Tibial nerve (tissue), 4 donors: Measurements from ENCODE around the gene FEM1C. TPM values are rescaled to one million over a fixed set of nuclear protein-coding genes. Genes with fewer than 3 reads are reported as not detected.

ENCODE experiments used
- DNase-seq, 2 donors: peaks; one replicate each; pipeline ENCODE4 v3.0.0-alpha.2; 2019; ENCODE audit warnings: low spot score in 2 of 2
- H3K27ac ChIP-seq, 4 donors: fragments of 200-600 bp; sonication (generic) in 3 of 4; one replicate each; pipeline ENCODE4 v1.5.1; 2017 to 2019; ENCODE audit warnings: mild to moderate bottlenecking in 1 of 4
- H3K27me3 ChIP-seq, 2 donors: fragments of 200-600 bp; sonication (generic) in 1 of 2; one replicate each; pipeline versions ENCODE4 v1.5.1 to v1.6.0; 2017 to 2019
- H3K36me3 ChIP-seq, 3 donors: fragments of 200-600 bp; sonication (generic); one replicate each; pipeline ENCODE4 v1.5.1; 2018 to 2019
- H3K4me1 ChIP-seq, 4 donors: fragments of 200-600 bp; sonication (generic) in 3 of 4; one replicate each; pipeline ENCODE4 v1.5.1; 2017 to 2019
- H3K4me3 ChIP-seq, 4 donors: fragments of 200-600 bp; sonication (generic) in 3 of 4; one replicate each; pipeline ENCODE4 v1.5.1; 2017 to 2019; ENCODE audit warnings: mild to moderate bottlenecking in 1 of 4, moderate library complexity in 1 of 4
- H3K9me3 ChIP-seq, 4 donors: fragments of 200-600 bp; sonication (generic) in 3 of 4; one replicate each; pipeline ENCODE4 v1.5.1; 2017 to 2019
- EP300 ChIP-seq, 2 donors: sonication (generic); formaldehyde crosslinking; IDR thresholded peaks; one replicate each; pipeline ENCODE4 v1.6.1; 2017; ENCODE audit warnings: antibody characterized with exemption in 2 of 2, mild to moderate bottlenecking in 1 of 2
- POLR2A ChIP-seq, 2 donors: fragments of 450-650 bp; IDR thresholded peaks; one replicate each; pipeline ENCODE4 v1.6.1; 2017; ENCODE audit warnings: antibody characterized with exemption in 2 of 2, mild to moderate bottlenecking in 2 of 2, moderate library complexity in 2 of 2
- WGBS, 2 donors: methylation state at CpG; one replicate each; pipeline ENCODE4 v1.1.5; 2018; 5-methylcytosine and 5-hydroxymethylcytosine counted together
- total RNA-seq, 4 donors: library from RNA; depleted of rRNA; stranded (reverse); fragments of >200 nt; gene quantifications; one replicate each; pipeline ENCODE4 v1.1.0, GENCODE V29; 2016
- TF ChIP-seq, protein P1 (sequence below), 5 experiments: fragments of 200-600 bp in 3 of 5; fragments of 450-650 bp in 2 of 5; sonication (generic) in 3 of 5; IDR thresholded peaks; one replicate each; pipeline ENCODE4 v1.5.1; 2016 to 2019; ENCODE audit warnings: antibody characterized with exemption in 5 of 5, mild to moderate bottlenecking in 3 of 5, moderate library complexity in 2 of 5

FEM1C gene
- total RNA-seq, 4 donors from 2014 or later: 16.9 to 24.5 (median 20.3) TPM

DNA sequence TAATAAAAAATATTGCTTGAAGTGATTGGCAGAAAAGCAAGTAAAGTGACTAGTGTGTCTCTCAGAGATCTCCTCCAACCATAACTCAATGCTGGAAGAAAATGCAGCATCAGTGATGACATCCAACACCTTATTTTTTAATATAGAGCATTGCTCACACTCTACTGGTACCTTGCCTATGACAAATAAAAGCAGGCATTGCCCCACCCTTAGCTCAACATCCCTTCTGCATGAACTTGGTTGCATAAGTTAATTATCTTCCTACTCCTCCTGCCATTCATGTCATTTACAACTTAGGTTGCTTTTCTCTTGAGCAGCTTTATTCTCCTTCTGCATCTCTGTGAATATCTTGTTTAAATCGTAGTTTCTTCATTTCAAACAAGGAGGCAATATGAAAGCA lies 41.2 kb downstream of the FEM1C start:
- WGBS, 2 donors: 93 to 98% methylated on average over 1 of the region's 1 CpG
- H3K27ac ChIP-seq: no peak overlapping the region
- DNase-seq: no peak
- no peaks in the 10 kb centered on the region for H3K27me3 ChIP-seq
- H3K4me1 ChIP-seq: peaks cover 0 to 6% (median 0%) of the 10 kb centered on the region in 4 donors
- no peaks in the 10 kb centered on the region for H3K9me3 ChIP-seq
- no peak for TF ChIP-seq POLR2A (IDR thresholded peaks at IDR 0.05)
- TF ChIP-seq EP300 (IDR thresholded peaks at IDR 0.05): no peak
- TF ChIP-seq, protein P1, sequence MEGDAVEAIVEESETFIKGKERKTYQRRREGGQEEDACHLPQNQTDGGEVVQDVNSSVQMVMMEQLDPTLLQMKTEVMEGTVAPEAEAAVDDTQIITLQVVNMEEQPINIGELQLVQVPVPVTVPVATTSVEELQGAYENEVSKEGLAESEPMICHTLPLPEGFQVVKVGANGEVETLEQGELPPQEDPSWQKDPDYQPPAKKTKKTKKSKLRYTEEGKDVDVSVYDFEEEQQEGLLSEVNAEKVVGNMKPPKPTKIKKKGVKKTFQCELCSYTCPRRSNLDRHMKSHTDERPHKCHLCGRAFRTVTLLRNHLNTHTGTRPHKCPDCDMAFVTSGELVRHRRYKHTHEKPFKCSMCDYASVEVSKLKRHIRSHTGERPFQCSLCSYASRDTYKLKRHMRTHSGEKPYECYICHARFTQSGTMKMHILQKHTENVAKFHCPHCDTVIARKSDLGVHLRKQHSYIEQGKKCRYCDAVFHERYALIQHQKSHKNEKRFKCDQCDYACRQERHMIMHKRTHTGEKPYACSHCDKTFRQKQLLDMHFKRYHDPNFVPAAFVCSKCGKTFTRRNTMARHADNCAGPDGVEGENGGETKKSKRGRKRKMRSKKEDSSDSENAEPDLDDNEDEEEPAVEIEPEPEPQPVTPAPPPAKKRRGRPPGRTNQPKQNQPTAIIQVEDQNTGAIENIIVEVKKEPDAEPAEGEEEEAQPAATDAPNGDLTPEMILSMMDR (IDR thresholded peaks at IDR 0.05): no peak
- H3K36me3 ChIP-seq: no peaks in the 10 kb centered on the region
- no peak overlapping the region for H3K4me3 ChIP-seq

GRCh38 chr5:115501464-115502210 lies 42.9 kb downstream of the FEM1C start:
- Histone ChIP-seq H3K27me3 (no peaks in the 10 kb centered on the region), H3K27ac (no peak overlapping the region), H3K36me3 (no peaks in the 10 kb centered on the region), H3K4me3 (no peak overlapping the region), H3K9me3 (no peaks in the 10 kb centered on the region), H3K4me1 (no peaks in the 10 kb centered on the region)
- TF ChIP-seq, protein P1 (IDR thresholded peaks at IDR 0.05): no peak
- TF ChIP-seq POLR2A (IDR thresholded peaks at IDR 0.05) (no peak), EP300 (IDR thresholded peaks at IDR 0.05) (no peak)
- 34 to 38% methylated on average over 3 of the region's 3 CpGs for WGBS, 2 donors
- DNase-seq: no peak

GRCh38 chr5:115500225-115500624 lies 44.4 kb downstream of the FEM1C start:
- no peaks in the 10 kb centered on the region for H3K9me3 ChIP-seq
- H3K4me3 ChIP-seq: no peak overlapping the region
- no peaks in the 10 kb centered on the region for H3K36me3 ChIP-seq
- no peak overlapping the region for H3K27ac ChIP-seq
- no peaks in the 10 kb centered on the region for H3K27me3 ChIP-seq
- DNase-seq: no peak
- H3K4me1 ChIP-seq: no peaks in the 10 kb centered on the region
- TF ChIP-seq, protein P1 (IDR thresholded peaks at IDR 0.05): no peak
- TF ChIP-seq POLR2A (IDR thresholded peaks at IDR 0.05) (no peak), EP300 (IDR thresholded peaks at IDR 0.05) (no peak)

- no peak for DNase-seq
- no peaks in the 10 kb centered on the region for H3K36me3 ChIP-seq
- 66 to 70% methylated on average over 5 of the region's 5 CpGs for WGBS, 2 donors
These were observed 47.5 kb downstream of the FEM1C start for GRCh38 chr5:115496936-115497576.

More at GRCh38 chr5:115496936-115497576, 47.5 kb downstream of the FEM1C start:
- Histone ChIP-seq H3K27ac (no peak overlapping the region), H3K9me3 (no peaks in the 10 kb centered on the region), H3K4me3 (no peak overlapping the region), H3K4me1 (no peaks in the 10 kb centered on the region), H3K27me3 (no peaks in the 10 kb centered on the region)
- no peak for TF ChIP-seq POLR2A (IDR thresholded peaks at IDR 0.05)
- TF ChIP-seq EP300 (IDR thresholded peaks at IDR 0.05): no peak
- TF ChIP-seq, protein P1 (IDR thresholded peaks at IDR 0.05): no peak
